GM23248 (cell line): Measurements from ENCODE around the gene CRIP1.

Experiments used
- EZH2 ChIP-seq: fragments of 200-600 bp; sonication (generic); IDR thresholded peaks from 2 replicates; pipeline ENCODE4 v1.6.1; 2018; ENCODE audit warnings: antibody characterized with exemption, mild to moderate bottlenecking; ENCODE audit not compliant: insufficient read depth, poor library complexity, severe bottlenecking
- EZH2phosphoT487 ChIP-seq: fragments of 200-600 bp; sonication (generic); IDR thresholded peaks from 2 replicates; pipeline ENCODE4 v1.6.1; 2018; ENCODE audit warnings: antibody characterized with exemption, moderate library complexity, mild to moderate bottlenecking, low read depth; ENCODE audit not compliant: insufficient read depth

GRCh38 chr14:105496831-105497591 is 10.3 kb downstream of the CRIP1 start:
- no peak for TF ChIP-seq EZH2phosphoT487
- TF ChIP-seq EZH2 = no peak
